ENCODE results near the gene THSD7B.

The THSD7B gene

DNA sequence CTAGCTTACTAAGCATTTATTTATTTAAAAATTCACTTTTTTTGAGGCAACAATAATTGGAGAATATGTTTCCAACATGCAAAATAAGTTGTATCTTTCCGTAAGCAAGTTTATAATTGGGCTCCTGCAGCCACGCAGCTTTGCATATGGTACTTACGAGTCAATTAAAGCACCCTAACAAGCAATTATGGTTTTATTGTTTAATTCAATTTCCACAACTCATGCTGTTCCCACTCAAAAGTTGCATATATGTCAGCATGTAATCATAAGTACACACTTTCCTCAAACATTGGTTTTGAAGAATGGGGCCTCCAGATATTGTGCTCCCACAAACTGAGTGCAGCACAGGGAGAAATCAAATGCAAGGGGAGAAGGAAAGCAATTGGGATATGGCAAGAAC lies 613.8 kb downstream of the THSD7B start:
- no peak for DNase-seq (ENCODE audit: low read depth in 2 of 2)

DNA sequence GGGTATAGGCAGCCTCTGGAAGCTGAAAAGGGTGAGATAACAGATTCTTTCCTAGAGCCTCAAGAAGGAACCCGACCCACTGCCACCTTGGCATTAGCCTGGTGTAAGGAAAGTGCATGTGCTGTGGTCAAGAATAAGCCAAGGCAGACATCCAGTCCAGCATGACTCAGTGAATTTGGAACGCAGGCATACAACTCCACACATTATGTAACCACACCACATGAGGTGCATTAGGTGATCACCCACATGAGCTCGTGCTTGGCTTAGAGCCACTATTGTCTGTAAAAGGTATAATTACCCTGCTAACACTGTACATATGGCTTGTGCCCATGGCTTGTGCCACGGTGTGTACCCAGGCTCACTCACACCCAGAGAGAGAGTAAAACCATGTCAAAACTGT lies 615.3 kb downstream of the THSD7B start:
- no peak for DNase-seq (ENCODE audit: low read depth in 2 of 2)

DNA sequence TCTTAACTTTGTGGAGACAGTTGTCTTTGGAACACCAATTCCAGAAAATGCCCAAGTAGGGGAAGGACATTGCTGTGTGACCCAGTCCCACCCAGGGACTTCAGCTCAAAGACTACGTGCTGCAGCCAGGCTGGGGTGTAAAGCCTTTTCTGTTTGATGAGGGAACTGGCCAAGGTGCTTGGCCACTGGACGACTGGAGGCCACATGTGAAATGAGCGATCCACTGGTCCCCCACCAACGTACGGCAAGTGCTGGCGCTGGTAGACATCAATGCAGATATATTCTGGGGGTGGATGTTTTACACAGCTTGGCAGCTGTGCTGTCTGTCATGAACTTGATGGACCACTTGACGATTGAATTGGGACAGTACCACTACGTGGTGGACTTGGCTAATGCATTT lies 616.4 kb downstream of the THSD7B start:
- DNase-seq (ENCODE audit: low read depth in 2 of 2): no peak

DNA sequence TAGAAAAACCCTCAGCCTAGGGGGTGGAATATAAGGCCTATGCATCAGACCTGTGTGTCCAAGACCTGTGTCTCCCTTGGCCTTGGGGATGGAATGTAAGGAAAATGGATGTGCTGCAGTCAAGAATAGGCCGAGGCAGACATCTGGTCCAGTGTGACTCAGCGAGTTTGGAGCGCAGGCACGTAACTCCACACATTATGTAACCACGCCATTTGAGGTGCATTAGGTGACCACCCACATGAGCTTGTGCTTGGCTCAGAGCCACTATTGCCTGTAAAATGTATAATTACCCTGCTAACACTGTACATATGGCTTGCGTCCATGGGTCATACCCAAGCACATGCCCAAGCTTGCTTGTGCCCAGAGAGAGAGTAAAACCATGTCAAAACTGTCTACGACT lies 618.0 kb downstream of the THSD7B start:
- DNase-seq (ENCODE audit: low read depth in 2 of 2): no peak

DNA sequence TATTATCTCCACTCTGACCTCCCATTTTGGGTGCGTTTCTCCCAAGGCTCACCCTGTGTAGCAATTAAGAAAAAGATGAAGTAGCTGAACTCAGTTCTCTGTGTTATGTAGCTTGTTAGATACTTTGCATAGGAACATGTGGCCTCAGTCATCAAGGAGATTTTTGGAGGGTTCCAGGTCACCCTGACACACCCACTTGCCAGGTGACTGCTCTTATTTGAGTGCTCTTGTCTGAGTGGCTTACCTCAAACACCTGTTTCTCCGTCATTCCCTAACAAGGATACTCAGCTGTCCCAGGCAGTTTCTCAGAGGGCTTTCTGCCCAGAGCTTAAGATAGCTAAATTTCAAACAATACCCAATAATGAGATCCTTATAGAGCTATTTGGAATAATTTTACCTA lies 621.7 kb downstream of the THSD7B start:
- no peak for DNase-seq (ENCODE audit: low read depth in 2 of 2)

DNA sequence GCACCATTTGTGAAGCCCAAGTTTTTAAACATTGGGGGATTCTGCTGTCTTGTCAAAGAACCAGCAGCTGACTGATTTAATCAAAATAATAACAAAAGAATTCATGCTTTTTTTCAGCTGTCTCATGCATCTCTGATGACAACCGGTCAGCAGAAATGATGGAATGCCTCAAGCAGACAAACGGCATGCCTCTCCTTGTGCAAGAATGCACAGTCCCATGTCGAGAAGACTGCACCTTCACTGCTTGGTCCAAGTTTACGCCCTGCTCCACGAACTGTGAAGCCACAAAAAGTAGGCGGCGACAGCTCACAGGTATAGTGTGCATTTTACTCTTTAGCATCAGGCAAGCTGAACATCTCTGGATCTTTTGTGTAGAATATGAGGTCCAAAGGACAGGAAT lies 640.2 kb downstream of the THSD7B start:
- no peak for DNase-seq (ENCODE audit: low read depth in 2 of 2)

DNA sequence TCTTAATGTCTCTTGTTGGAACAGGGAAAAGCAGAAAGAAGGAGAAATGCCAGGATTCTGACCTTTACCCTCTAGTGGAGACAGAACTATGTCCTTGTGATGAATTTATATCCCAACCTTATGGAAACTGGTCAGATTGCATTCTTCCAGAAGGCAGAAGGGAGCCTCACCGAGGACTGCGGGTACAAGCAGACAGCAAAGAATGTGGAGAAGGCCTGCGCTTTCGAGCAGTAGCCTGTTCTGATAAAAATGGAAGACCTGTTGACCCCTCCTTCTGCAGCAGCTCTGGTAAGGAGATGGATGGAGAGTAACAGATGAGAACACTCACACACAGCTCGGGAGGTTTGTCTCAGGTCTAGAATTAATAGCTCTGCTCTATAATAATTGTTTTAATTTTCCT lies 646.2 kb downstream of the THSD7B start:
- no peak for DNase-seq (ENCODE audit: low read depth in 2 of 2)

DNA sequence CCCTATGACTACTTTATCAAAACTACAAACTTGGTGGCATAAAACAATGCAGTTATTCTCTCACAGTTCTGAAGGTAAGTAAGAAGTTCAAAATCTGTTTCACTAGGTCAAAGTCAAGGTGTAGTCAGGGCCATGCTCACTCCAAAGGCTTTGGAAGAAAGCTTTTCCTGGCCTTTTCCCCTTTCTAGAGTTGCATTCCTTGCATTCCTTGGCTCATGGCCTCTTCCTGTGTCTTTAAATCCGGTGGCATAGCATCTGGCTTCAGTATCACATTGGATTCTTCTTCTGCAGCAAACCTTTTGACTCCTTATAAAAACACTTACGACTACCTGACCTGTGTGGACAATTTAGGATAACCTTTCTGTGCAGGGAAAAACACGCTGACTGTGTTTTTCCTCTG lies 655.4 kb downstream of the THSD7B start:
- DNase-seq (ENCODE audit: low read depth in 2 of 2): no peak

DNA sequence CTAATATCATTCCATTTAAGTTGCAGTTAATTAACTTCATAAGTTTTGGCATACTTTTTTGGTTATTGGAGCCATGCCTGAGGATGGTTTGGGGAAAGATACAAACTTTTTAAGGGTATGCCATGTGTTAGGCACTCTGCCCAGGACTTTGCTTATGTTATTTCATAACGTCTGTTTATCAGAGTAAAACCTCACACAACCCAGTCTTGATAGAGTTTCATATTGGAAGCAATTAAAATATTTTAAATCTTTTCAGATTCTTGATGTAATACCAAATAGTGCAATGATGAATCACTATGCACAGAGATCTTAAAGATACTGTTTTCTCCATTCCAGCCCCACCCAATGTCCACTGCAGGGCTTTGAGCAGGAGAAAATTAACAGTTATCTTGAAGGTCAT lies 669.8 kb downstream of the THSD7B start:
- no peak for DNase-seq (ENCODE audit: low read depth in 2 of 2)

DNA sequence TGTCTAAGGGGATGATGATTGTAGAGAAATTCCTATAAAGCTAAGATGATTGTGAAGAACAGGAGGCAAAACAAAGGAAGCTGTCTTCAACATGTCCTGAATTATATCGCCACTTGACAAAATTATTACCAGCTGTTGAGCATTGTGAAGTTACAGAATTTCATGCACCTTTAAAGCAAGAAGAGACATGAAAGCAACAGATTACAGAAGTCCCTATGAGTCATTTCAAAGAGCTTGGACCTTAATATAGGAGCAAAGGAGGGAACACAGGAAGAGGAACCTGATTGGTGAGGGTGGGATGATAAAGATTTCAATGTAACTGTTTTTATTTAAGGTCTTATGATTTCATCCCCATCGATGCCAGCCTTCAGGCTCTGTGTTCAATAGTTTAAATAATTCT lies 672.0 kb downstream of the THSD7B start:
- DNase-seq (ENCODE audit: low read depth in 2 of 2): no peak

DNA sequence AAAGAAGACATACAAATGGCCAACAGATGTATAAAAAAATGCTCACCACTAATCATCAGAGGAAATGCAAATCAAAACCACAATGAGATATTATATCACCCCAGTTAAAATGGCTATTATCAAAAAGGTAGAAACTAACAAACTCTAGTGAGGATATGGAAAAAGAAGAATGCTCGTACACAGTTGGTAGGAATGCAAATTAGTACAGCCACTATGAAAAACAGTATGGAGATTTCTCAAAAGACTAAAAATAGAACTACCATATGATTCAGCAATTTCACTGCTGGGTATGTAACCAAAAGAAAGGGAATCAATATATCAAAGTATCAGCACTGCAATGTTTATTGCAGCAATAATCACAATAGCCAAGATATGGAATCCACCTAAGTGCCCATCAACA lies 679.6 kb downstream of the THSD7B start:
- DNase-seq (ENCODE audit: low read depth in 2 of 2): no peak

DNA sequence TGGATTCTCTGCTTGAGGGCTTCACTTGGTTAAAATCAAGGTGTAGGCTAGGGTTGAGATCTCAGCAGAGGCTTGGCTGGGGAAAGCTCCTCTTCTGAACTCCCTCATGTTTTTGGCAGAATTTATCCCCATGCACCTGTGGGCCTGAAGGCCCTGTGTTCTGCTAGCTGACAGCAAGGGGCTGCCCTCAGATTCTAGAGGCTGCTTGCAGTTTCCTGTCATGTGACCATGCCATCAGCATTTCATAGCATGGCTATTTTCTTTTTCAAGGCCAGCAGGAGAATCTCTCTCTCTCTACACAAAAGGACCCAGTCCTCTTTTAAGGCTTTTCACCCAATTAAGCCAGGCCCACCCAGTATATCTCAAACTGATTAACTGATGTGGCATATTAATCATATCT lies 684.1 kb downstream of the THSD7B start:
- DNase-seq (ENCODE audit: low read depth in 2 of 2): no peak

DNA sequence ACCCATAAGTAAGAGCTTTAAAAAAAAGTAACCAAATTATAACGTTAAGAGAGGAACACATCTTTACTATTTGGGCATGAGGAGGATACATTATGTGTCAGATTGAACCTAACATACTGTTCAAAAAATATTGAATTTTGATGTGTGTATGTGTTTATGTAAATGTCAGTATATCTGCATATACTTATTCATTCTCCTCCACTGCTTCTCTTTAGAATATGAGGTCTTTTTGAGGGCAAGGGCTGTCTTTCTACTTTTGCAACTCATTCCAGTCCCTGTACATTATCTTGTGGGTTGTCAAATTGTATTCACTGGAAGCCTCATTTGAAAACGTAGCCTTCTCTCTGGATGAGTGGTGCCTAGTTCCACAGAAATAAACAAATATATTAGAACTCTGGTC lies 689.5 kb downstream of the THSD7B start:
- no peak for DNase-seq (ENCODE audit: low read depth in 2 of 2)

DNA sequence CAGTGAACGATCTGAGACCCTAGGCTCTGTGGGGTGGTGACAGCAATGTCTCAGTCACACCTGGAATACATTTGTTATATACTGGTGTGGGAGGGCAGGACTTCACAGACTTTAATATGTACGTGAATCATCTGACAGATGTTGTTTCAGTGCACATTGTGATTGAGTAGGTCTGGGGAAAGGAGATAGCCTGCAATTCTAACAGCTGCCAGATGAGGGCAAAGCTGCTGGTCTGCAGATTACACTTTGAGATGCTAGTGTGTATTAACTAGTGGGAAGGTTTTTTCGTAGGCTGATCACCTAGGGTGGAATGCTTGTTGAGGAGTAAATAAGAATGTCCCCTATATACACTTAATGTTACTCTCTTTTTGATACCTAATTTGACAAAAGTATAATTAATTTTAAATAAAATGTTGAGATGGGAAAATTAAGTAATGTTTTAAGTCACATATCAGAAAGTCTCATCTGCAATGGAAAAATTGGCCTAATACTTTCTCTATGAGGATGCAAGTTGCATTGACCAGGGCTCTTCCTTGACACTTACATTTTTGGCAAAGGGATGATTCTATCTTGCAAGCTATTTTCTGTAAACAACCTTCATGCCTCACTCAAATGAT lies 702.0 kb downstream of the THSD7B start:
- no peak for DNase-seq (ENCODE audit: low read depth in 2 of 2)

DNA sequence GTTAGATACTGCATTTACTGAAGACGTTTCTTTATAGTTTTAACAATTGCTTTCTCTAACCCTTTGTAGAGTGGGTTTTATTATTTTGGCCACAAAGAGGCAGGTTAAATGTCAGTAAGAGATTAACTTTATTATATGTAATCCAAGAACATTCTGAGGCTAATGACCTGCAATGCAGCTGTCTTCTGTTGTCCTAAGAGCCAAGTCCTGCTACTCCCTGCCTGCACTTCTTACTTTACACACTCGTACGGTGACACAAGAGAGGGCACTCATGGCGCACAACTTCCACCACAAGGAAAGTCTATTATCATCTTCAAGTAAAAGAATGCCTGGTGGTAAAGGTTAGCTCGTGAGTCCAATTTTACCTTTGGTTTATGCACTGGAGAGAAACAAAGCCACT lies 727.9 kb downstream of the THSD7B start:
- DNase-seq (ENCODE audit: low read depth in 2 of 2): no peak

DNA sequence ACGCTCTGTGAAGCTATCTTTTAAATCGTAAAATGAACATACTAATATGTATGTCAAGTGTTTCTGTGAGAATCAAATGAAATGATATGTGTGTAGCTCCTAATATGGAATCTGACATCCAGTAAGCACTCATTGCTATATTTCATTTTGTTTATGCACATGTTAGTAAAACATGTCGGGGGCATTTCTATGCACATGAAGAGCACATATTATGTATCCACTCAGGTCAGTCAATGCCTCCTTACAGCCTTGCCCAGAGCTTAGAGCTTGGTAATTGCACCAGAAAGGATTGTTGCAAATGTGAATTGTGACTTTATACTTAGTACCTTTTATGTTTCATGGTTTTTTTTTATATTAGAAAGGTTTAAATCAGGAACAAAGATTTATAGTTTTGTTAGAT lies 735.3 kb downstream of the THSD7B start:
- DNase-seq (ENCODE audit: low read depth in 2 of 2): no peak

DNA sequence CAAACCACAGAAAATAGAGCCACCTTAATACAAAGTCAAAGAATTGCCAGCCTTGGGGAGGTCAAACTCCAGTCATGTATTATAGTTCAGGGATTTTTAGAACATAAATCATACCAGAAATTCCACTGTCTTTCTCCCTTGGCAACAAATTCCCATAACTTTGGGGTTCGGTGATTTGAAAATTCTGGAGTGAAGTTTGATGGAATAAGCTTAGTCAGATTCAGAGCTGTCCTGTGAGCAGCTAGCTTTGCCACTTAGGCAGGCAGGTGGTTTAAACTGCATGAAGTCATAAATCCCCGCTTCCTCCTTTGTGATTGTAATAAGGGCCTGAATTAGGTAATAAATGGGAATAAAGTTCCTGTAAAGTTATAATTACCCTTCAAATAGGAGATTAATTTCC lies 741.9 kb downstream of the THSD7B start:
- DNase-seq (ENCODE audit: low read depth in 2 of 2): no peak

DNA sequence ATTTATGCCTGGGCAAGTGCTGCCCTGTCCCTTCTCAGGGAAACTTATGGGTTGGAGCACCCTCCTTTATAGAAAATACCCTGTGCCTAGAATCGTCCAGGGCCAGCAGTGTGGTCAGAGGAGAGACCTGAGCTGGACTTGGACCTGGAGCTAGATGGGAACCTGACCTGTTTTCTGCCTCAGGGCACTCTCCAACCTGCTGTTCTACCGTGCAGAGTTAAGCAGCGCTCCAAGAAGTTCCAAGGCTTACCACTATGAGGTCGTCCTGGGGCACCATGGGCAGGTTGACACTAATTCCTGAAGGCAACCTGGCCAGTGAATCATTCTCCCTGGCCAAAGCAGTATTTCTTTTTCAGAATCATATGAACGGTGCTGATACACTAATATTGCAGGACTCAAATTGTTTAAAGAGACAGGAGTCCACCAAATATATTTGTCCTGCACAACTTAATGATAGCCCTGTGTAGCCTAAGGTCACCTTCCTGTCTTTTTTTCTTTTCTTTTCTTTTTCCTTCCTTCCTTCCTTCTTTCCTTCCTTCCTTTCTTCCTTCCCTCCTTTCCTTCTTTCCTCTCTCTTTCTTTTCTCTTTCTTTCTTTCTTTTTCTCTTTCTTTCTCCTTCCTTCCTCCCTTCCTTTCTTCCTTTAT lies 743.5 kb downstream of the THSD7B start:
- DNase-seq (ENCODE audit: low read depth in 2 of 2): no peak

DNA sequence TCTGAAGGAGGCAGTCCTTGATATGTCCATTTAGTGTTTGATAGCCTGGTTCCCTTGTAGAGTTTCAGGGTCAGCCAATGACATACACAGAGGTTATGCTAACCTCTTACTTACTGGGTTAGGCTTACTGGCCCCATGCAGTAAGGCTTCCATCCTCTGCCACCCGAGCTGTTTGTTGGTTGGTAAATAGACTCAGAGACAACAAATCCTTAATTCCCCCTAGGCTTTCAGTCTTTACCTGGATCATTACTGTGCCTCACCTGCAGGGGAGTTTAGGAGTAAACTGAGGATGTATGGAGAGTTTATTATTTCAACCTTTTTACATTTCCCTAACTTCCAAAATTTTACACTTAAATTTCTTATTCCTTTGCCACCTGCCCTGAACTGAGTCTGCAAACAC lies 746.2 kb downstream of the THSD7B start:
- DNase-seq (ENCODE audit: low read depth in 2 of 2): no peak

DNA sequence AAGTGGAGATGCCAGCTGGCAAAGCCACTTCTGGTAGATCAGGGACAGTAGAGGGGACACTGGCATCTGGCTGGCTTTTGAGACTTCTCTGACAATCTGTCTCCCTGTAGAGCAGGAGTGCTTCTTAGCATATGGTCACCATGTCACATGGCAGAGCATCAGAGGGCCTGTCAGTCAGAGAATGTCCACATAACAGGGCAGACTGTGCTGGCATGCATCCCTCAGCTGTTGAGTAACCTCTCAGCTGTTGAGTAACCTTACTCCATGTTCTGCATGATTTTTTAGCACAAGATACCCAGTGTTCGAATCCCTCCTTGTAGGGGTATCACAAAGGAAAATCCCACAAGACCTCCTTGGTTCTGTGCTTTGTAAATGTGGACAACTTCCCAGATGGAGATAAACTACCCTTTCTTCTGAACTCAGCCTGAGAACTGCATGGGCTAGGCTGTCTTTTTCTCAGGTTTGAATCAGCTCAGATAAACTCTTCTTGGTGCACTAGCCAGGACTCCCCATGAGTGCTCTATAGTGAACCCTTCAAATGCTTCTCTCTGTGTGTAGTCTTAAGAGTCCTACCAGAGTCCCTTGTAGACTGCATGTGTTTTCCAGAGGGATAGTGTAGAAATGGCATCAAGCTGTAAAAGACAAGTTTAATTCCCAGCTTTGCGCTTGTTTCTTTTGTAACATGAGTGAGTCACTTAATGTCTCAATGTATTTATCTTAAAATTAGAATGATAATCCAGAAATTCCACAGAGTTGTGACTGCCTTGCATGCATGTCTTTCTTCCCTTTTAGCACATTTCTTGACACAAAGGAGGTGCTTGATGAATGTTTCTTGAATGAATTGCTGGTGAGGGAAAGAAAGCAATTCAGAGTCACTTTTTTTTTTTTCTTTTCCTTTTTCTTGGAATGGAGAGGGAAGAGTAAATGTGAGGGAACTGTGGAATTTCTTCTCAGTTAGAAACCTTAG lies 756.6 kb downstream of the THSD7B start:
- no peak for DNase-seq (ENCODE audit: low read depth in 2 of 2)

DNA sequence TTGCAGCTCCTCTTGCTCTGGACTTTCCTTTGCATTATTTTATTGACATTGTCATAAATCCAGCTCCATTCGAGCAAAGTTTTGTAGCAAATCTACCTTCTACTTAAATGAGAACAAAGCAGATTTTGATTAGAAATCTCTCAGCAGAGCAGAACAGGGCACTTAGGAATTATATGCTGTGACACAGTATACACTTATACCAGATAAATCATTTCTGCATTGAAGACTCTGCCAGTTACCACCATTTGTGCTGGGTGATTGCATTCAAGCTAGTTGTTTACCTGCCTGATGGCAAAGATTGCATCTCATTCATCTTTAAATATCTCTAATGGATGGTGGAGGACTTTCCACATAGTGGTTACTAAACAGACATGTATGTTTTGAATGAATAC lies 757.3 kb downstream of the THSD7B start:
- no peak for DNase-seq (ENCODE audit: low read depth in 2 of 2)

DNA sequence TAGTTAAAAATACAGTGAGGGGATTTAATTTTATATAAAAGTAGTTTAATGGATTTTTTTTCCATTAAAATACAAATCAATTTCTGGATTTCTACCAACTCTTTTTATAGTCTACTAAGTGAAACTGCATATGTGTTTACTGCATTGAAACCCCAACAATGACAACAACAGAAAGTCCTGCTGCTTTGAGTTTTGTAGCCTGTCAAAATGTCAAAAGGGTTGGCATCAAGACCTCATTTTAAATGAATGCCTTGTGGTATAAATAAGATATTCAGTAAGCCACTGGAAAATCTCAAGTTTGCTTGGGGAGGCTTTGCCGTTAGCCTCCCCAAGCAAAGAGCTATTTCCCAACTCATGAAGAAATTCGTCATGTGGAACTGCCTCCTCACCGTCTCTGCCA lies 758.6 kb downstream of the THSD7B start:
- no peak for DNase-seq (ENCODE audit: low read depth in 2 of 2)

DNA sequence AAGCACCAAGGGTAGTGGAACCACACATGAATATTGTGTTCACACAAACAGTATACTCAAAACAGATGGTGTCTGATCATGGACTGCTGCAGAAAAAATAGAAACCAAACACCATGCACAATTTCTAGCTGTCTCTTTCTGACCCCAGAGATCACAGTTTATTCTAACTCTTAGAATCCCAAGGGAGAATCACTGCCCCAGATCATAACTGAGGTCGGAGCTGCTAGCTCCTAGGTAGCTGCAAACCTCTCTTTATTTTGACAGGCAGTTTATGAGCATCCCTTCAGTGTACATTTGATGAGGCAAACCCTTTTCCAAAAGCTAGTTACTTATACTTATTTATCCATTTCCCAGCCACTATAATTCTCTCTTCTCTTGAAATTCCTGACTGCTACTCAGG lies 759.8 kb downstream of the THSD7B start:
- DNase-seq (ENCODE audit: low read depth in 2 of 2): no peak

Measured in stimulated activated CD8-positive, alpha-beta memory T cell treated with anti-CD3 and anti-CD28 coated beads, Interleukin-7, amount 100 ng/mL, for 4 hours (primary cell).